ENCODE results near the gene KANSL1. TPM values are rescaled to one million over a fixed set of nuclear protein-coding genes. Genes with fewer than 3 reads are reported as not detected.

Gene KANSL1
- total and polyA plus RNA-seq, 9 of the 15 experiments (the other 6 are each of a cell fraction or from before 2014, with no cell fraction given): 3.6 to 55.4 (median 31.8) TPM

GRCh38 chr17:46175891-46176290 is 17.3 kb downstream of the KANSL1 start:
- CTCF ChIA-PET (ENCODE audit: low intra/inter-chr PET ratio): no interaction called here
- TF ChIP-seq SNIP1 (IDR thresholded peaks at IDR 0.05; ENCODE audit: low read depth): no peak
- H3K9me3 ChIP-seq (replicated peaks; ENCODE audit: control insufficient read depth, insufficient read depth, low read depth, low read length): no peaks in the 10 kb centered on the region
- no peak for DNase-seq (ENCODE audit: extremely low read depth in 1 of 4, low spot score in 3 of 4)
- WGBS (ENCODE audit: insufficient coverage, low coverage, missing lambda C conversion rate): 43% methylated on average over 1 of the region's 1 CpG
- no peak overlapping the region for H3K27ac ChIP-seq (ENCODE audit: extremely low read depth, low read depth, low read length)
- no peak overlapping the region for H3K9ac ChIP-seq (ENCODE audit: insufficient read depth in 1 of 2, low read depth in 2 of 2, low read length in 2 of 2)
- POLR2A ChIA-PET: interaction anchor here (0.6 to 7.0 kb wide), 8 partner anchors 8 to 75 kb away, joined by 3 to 49 read pairs (median 4); no protein-coding TSS in a partner anchor
- H3K4me3 ChIP-seq: no peak overlapping the region
- peaks cover 30% of the 10 kb centered on the region for H3K36me3 ChIP-seq (ENCODE audit: control insufficient read depth, insufficient read depth, low read length)
- intact Hi-C loops (cut with micrococcal nuclease) (no loop called here), in situ Hi-C loops (cut with MboI) (no loop called here)
- FAIRE-seq: no peak
- peaks cover 7% of the 10 kb centered on the region for H3K9me1 ChIP-seq (ENCODE audit: control insufficient read depth, insufficient read depth, low read length)
- peaks cover 29% of the 10 kb centered on the region for H4K20me1 ChIP-seq (replicated peaks; ENCODE audit: control insufficient read depth, insufficient read depth, low read length)
- H2AFZ ChIP-seq (ENCODE audit: low read depth, low read length): no peak overlapping the region
- H3K4me2 ChIP-seq (ENCODE audit: insufficient read depth, low read length): no peak overlapping the region
- no peak for ATAC-seq
- no TSS peak for BruUV-seq (replicated peaks)
- peaks cover 4 to 17% of the 10 kb centered on the region in 2 experiments; a peak in 4 of 5 replicates for H3K4me1 ChIP-seq (replicated peaks in 1 of 2; ENCODE audit: control insufficient read depth in 2 of 2, insufficient read depth in 2 of 2, low read length in 2 of 2)
- no peaks in the 10 kb centered on the region for H3K27me3 ChIP-seq (ENCODE audit: control insufficient read depth in 2 of 2, insufficient read depth in 2 of 2, low read length in 2 of 2)
- H3K79me2 ChIP-seq (ENCODE audit: control insufficient read depth, insufficient read depth, low read length): peaks cover 100% of the 10 kb centered on the region

DNA sequence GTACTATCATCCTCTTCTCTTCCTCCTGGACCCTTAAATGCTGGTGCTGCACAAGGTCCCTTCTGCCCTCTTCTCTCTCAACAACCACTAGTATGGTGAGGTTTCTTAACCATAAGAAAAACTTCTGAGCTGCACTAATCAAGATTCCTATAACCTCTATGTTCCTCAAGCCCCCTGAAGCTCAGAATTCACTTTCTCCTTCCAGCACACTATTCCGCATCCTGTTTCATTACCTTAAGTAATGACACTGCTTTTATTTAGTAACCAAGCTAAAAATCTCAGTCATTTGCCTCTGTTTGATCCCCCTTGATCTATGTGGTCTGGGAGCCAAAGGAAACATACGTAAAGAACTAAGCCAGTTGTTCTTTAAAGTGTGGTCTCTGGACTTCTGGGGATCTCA is 20.1 kb downstream of the KANSL1 start:
- WGBS (ENCODE audit: insufficient coverage, low coverage, missing lambda C conversion rate): 90% methylated on average over 2 of the region's 2 CpGs
- peaks cover 1 to 3% of the 10 kb centered on the region in 2 experiments; a peak in 4 of 5 replicates for H3K4me1 ChIP-seq (replicated peaks in 1 of 2; ENCODE audit: control insufficient read depth in 2 of 2, insufficient read depth in 2 of 2, low read length in 2 of 2)
- ChIA-PET CTCF (ENCODE audit: low intra/inter-chr PET ratio) (no interaction called here), POLR2A (interaction anchor here (0.6 to 5.3 kb wide), 8 partner anchors 8 to 27 kb away, joined by 3 to 26 read pairs (median 4); no protein-coding TSS in a partner anchor)
- BruUV-seq (replicated peaks): no TSS peak
- H3K27me3 ChIP-seq (ENCODE audit: control insufficient read depth in 2 of 2, insufficient read depth in 2 of 2, low read length in 2 of 2): no peaks in the 10 kb centered on the region
- H2AFZ ChIP-seq (ENCODE audit: low read depth, low read length): no peak overlapping the region
- ATAC-seq (no peak), FAIRE-seq (no peak), DNase-seq (ENCODE audit: extremely low read depth in 1 of 4, low spot score in 3 of 4) (no peak)
- H3K4me3 ChIP-seq: no peak overlapping the region
- H3K27ac ChIP-seq (ENCODE audit: extremely low read depth, low read depth, low read length): no peak overlapping the region
- H3K9ac ChIP-seq (ENCODE audit: insufficient read depth in 1 of 2, low read depth in 2 of 2, low read length in 2 of 2): no peak overlapping the region
- no peaks in the 10 kb centered on the region for H3K9me3 ChIP-seq (replicated peaks; ENCODE audit: control insufficient read depth, insufficient read depth, low read depth, low read length)
- peaks cover 7% of the 10 kb centered on the region for H3K9me1 ChIP-seq (ENCODE audit: control insufficient read depth, insufficient read depth, low read length)
- H3K36me3 ChIP-seq (ENCODE audit: control insufficient read depth, insufficient read depth, low read length): peaks cover 51% of the 10 kb centered on the region
- H3K4me2 ChIP-seq (ENCODE audit: insufficient read depth, low read length): no peak overlapping the region
- H4K20me1 ChIP-seq (replicated peaks; ENCODE audit: control insufficient read depth, insufficient read depth, low read length): peaks cover 23% of the 10 kb centered on the region
- in situ Hi-C loops (cut with MboI) (no loop called here), intact Hi-C loops (cut with micrococcal nuclease) (no loop called here)
- H3K79me2 ChIP-seq (ENCODE audit: control insufficient read depth, insufficient read depth, low read length): peaks cover 100% of the 10 kb centered on the region
- TF ChIP-seq SRSF1 (IDR thresholded peaks at IDR 0.05; ENCODE audit: low read depth, low read length) (no peak), PML (IDR thresholded peaks at IDR 0.05; ENCODE audit: low read length) (no peak)

All from K562 (cell line).